BJ (cell line): ENCODE measurements around the gene CTBS. TPM values are rescaled to one million over a fixed set of nuclear protein-coding genes. Genes with fewer than 3 reads are reported as not detected.

Source experiments
- CTCF ChIA-PET: fragments of 350-600 bp; formaldehyde crosslinking; extraction: SDS; loops from one replicate; lab custom pipeline; 2021; ENCODE audit warnings: antibody characterized with exemption, inconsistent platforms; lab: Yijun Ruan, JAX
- POLR2A ChIA-PET: fragments of 300-600 bp; sonication (Branson Sonifier 250); formaldehyde crosslinking; extraction: SDS; loops from one replicate; lab custom pipeline; 2021; ENCODE audit warnings: antibody characterized with exemption; lab: Charles Lee
- DNase-seq: peaks from one replicate; pipeline ENCODE4 v3.0.0-alpha.2; 2011; ENCODE audit warnings: low read depth
- H3K27me3 ChIP-seq: 2 replicates; pipeline ENCODE4 v1.6.0; 2011; ENCODE audit warnings: low read length; ENCODE audit not compliant: control insufficient read depth, insufficient read depth
- H3K36me3 ChIP-seq: 2 replicates; pipeline ENCODE4 v1.5.1; 2011; ENCODE audit warnings: low read length; ENCODE audit not compliant: control insufficient read depth, insufficient read depth
- H3K4me3 ChIP-seq: 2 replicates; pipeline ENCODE4 v1.5.1; 2011; ENCODE audit warnings: low read depth, mild to moderate bottlenecking, control low read depth, low read length
- CTCF ChIP-seq: IDR thresholded peaks from 2 replicates; pipeline ENCODE4 v1.5.1; 2011; ENCODE audit warnings: low read depth, mild to moderate bottlenecking, control low read depth, inconsistent platforms, low read length, moderate library complexity; ENCODE audit not compliant: insufficient read depth
- polyA plus RNA-seq: library from polyadenylated mRNA; depleted of rRNA; stranded (reverse); fragments of >200 nt; gene quantifications from 2 replicates; pipeline ENCODE4 v1.2.3, GENCODE V29; 2011

The CTBS gene
- polyA plus RNA-seq, 1 experiment, result 14.4 TPM

- CTCF ChIA-PET, result interaction anchor here (1.3 kb wide), 1 partner anchor 8 kb away, joined by 3 read pairs; no protein-coding TSS in a partner anchor
- no peak for DNase-seq
- TF ChIP-seq CTCF, result no peak
- POLR2A ChIA-PET, result no interaction called here
- no peaks in the 10 kb centered on the region for H3K36me3 ChIP-seq
- H3K27me3 ChIP-seq, result no peaks in the 10 kb centered on the region
- H3K4me3 ChIP-seq, result no peak overlapping the region
These were observed 5.0 kb downstream of the CTBS start for GRCh38 chr1:84569216-84569615.

- DNase-seq, result no peak
- ChIA-PET POLR2A (no interaction called here), CTCF (no interaction called here)
These were observed 23.4 kb downstream of the CTBS start for GRCh38 chr1:84550826-84551225.

GRCh38 chr1:84541679-84542078 lies 32.6 kb downstream of the CTBS start:
- POLR2A ChIA-PET, result no interaction called here
- CTCF ChIA-PET, result interaction anchor here (0.6 kb wide), 1 partner anchor 87 kb away, joined by 3 read pairs; no protein-coding TSS in a partner anchor
- no peak for TF ChIP-seq CTCF
- no peaks in the 10 kb centered on the region for H3K36me3 ChIP-seq
- DNase-seq, result no peak
- no peaks in the 10 kb centered on the region for H3K27me3 ChIP-seq
- H3K4me3 ChIP-seq, result no peak overlapping the region

More at GRCh38 chr1:84550826-84551225, 23.4 kb downstream of the CTBS start:
- H3K36me3 ChIP-seq, result peaks cover 1% of the 10 kb centered on the region; the same call in 1 of the 2 replicates
- H3K27me3 ChIP-seq, result no peaks in the 10 kb centered on the region
- no peak for TF ChIP-seq CTCF
- no peak overlapping the region for H3K4me3 ChIP-seq

- ChIA-PET POLR2A (no interaction called here), CTCF (no interaction called here)
- peak; percentile 36 for DNase-seq
These were observed 33.5 kb downstream of the CTBS start for GRCh38 chr1:84540759-84541158.

GRCh38 chr1:84539972-84540371 lies 34.3 kb downstream of the CTBS start:
- Histone ChIP-seq H3K36me3 (no peaks in the 10 kb centered on the region), H3K27me3 (no peaks in the 10 kb centered on the region), H3K4me3 (no peak overlapping the region)
- no peak for TF ChIP-seq CTCF
- POLR2A ChIA-PET, result no interaction called here
- CTCF ChIA-PET, result no interaction called here
- DNase-seq, result no peak

More at GRCh38 chr1:84540759-84541158, 33.5 kb downstream of the CTBS start:
- Histone ChIP-seq H3K4me3 (no peak overlapping the region), H3K36me3 (no peaks in the 10 kb centered on the region), H3K27me3 (no peaks in the 10 kb centered on the region)
- TF ChIP-seq CTCF, result no peak
